MCF 10A (cell line): Measurements from ENCODE around the gene ARL15. TPM values are rescaled to one million over a fixed set of nuclear protein-coding genes. Genes with fewer than 3 reads are reported as not detected.

Experiments used
- BruUV-seq: library from RNA; stranded (reverse); fragments of 400-500 nt; replicated peaks from 2 replicates; lab custom pipeline; 2021; lab: Mats Ljungman, UMichigan
- CTCF ChIA-PET: fragments of 300-600 bp; sonication (Branson Sonifier 250); formaldehyde crosslinking; extraction: SDS; loops from one replicate; lab custom pipeline; 2021; ENCODE audit warnings: antibody characterized with exemption, inconsistent platforms; lab: Yijun Ruan, JAX
- POLR2A ChIA-PET: fragments of 300-600, 350-650 bp; sonication (Branson Sonifier 250); formaldehyde crosslinking; extraction: SDS; loops from one replicate; lab custom pipeline; 2020; ENCODE audit warnings: antibody characterized with exemption, inconsistent platforms; lab: Yijun Ruan, JAX
- DNase-seq: peaks from one replicate; pipeline ENCODE4 v3.0.0-alpha.2; 2018; ENCODE audit not compliant: unreplicated experiment
- H3K27ac Mint-ChIP-seq: one replicate; pipeline ENCODE4 v1.8.0; 2022; ENCODE audit warnings: mild to moderate bottlenecking, low read depth, mixed read lengths; ENCODE audit not compliant: unreplicated experiment
- H3K27me3 Mint-ChIP-seq: one replicate; pipeline ENCODE4 v1.8.0; 2022; ENCODE audit warnings: mixed read lengths; ENCODE audit not compliant: insufficient read depth, unreplicated experiment
- H3K36me3 Mint-ChIP-seq: one replicate; pipeline ENCODE4 v1.8.0; 2022; ENCODE audit warnings: mild to moderate bottlenecking, moderate library complexity, mixed read lengths; ENCODE audit not compliant: insufficient read depth, unreplicated experiment
- H3K4me1 Mint-ChIP-seq: one replicate; pipeline ENCODE4 v1.8.0; 2022; ENCODE audit warnings: mixed read lengths; ENCODE audit not compliant: insufficient read depth, unreplicated experiment
- H3K4me3 Mint-ChIP-seq: one replicate; pipeline ENCODE4 v1.8.0; 2022; ENCODE audit warnings: mild to moderate bottlenecking, moderate library complexity, mixed read lengths; ENCODE audit not compliant: unreplicated experiment
- H3K9me3 Mint-ChIP-seq: one replicate; pipeline ENCODE4 v1.8.0; 2022; ENCODE audit warnings: mixed read lengths; ENCODE audit not compliant: unreplicated experiment
- intact Hi-C: fragments of 100-400 bp; cut with micrococcal nuclease; formaldehyde crosslinking; loops from 2 replicates; pipeline ENCODE4 v1.14.1; 2022
- total RNA-seq: library from RNA; stranded (reverse); gene quantifications from 2 replicates; pipeline ENCODE4 v1.2.3, GENCODE V29; 2022
- TF ChIP-seq, protein P1 (sequence below): fragments of 200-600 bp; IDR thresholded peaks from one replicate; pipeline ENCODE4 v1.8.0; 2022; ENCODE audit warnings: antibody characterized with exemption, mild to moderate bottlenecking; ENCODE audit not compliant: unreplicated experiment

ARL15 gene
- total RNA-seq, 1 experiment from 2014 or later: 11.3 TPM

DNA sequence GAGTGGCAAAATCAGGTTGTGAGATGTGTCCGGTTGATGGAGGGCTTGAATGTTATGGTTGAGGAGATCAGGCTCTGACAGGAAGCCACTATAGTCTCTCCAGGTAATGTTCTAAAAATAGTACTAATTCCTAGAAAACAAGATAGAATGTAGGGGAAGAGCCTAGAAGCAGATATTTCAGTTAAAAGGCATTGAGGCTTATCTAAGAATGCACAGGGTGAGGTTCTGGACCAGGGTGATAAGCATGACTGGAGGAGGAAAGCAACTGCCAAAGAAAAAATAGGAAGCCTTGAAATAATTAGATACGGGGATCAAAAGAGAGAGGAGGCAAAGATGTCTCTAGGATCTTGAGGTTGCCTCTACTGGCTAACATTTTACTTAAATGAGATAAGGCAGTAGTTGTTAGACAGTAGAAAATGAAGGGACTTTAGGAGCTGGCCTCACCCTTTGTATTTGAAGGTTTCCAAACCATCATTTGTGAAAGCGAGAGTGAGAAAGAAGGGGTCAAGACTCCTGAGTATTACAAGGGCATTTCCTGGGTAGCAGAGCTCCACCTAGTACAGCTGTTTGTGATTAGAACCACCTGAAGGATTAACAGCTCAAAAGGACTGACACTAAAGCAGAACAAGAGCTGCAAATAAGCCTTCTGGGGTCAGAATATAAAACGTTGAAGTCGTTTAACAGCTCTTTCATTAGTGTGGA lies 15.4 kb upstream of the ARL15 start:
- intact Hi-C loops: no loop called here
- Mint-ChIP-seq H3K4me3 (no peak overlapping the region), H3K27me3 (no peaks in the 10 kb centered on the region), H3K4me1 (peaks cover 16% of the 10 kb centered on the region), H3K9me3 (no peaks in the 10 kb centered on the region), H3K36me3 (no peaks in the 10 kb centered on the region), H3K27ac (no peak overlapping the region)
- no TSS peak for BruUV-seq
- ChIA-PET POLR2A (interaction anchor here (1.3 to 2.7 kb wide), 2 partner anchors 11 to 15 kb away, joined by 4 to 9 read pairs; partner anchors contain the start of gene ARL15), CTCF (interaction anchor here (0.6 to 1.3 kb wide), 4 partner anchors 10 to 614 kb away, joined by 3 to 4 read pairs (median 3); no protein-coding TSS in a partner anchor)
- no peak for DNase-seq
- TF ChIP-seq, protein P1, sequence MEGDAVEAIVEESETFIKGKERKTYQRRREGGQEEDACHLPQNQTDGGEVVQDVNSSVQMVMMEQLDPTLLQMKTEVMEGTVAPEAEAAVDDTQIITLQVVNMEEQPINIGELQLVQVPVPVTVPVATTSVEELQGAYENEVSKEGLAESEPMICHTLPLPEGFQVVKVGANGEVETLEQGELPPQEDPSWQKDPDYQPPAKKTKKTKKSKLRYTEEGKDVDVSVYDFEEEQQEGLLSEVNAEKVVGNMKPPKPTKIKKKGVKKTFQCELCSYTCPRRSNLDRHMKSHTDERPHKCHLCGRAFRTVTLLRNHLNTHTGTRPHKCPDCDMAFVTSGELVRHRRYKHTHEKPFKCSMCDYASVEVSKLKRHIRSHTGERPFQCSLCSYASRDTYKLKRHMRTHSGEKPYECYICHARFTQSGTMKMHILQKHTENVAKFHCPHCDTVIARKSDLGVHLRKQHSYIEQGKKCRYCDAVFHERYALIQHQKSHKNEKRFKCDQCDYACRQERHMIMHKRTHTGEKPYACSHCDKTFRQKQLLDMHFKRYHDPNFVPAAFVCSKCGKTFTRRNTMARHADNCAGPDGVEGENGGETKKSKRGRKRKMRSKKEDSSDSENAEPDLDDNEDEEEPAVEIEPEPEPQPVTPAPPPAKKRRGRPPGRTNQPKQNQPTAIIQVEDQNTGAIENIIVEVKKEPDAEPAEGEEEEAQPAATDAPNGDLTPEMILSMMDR: no peak

GRCh38 chr5:54325272-54325609 lies 14.9 kb upstream of the ARL15 start:
- no peak overlapping the region for H3K4me3 Mint-ChIP-seq
- no peaks in the 10 kb centered on the region for H3K9me3 Mint-ChIP-seq
- no peak overlapping the region for H3K27ac Mint-ChIP-seq
- TF ChIP-seq, protein P1: no peak
- no peaks in the 10 kb centered on the region for H3K36me3 Mint-ChIP-seq
- CTCF ChIA-PET: interaction anchor here (1.3 kb wide), 1 partner anchor 13 kb away, joined by 3 read pairs; no protein-coding TSS in a partner anchor
- no peak for DNase-seq
- BruUV-seq: no TSS peak
- POLR2A ChIA-PET: interaction anchor here (1.3 to 4.2 kb wide), 2 partner anchors 10 to 14 kb away, joined by 4 to 28 read pairs; partner anchors contain the start of gene ARL15
- H3K4me1 Mint-ChIP-seq: peaks cover 14% of the 10 kb centered on the region
- intact Hi-C loops: no loop called here
- H3K27me3 Mint-ChIP-seq: no peaks in the 10 kb centered on the region

GRCh38 chr5:54324651-54325271 lies 14.4 kb upstream of the ARL15 start:
- Mint-ChIP-seq H3K9me3 (no peaks in the 10 kb centered on the region), H3K27me3 (no peaks in the 10 kb centered on the region), H3K36me3 (no peaks in the 10 kb centered on the region), H3K27ac (no peak overlapping the region), H3K4me3 (no peak overlapping the region), H3K4me1 (peaks cover 11% of the 10 kb centered on the region)
- TF ChIP-seq, protein P1: no peak
- ChIA-PET POLR2A (interaction anchor here (0.7 to 4.2 kb wide), 2 partner anchors 14 to 132 kb away, joined by 3 to 28 read pairs; partner anchors contain the start of gene ARL15), CTCF (interaction anchor here (1.3 kb wide), 1 partner anchor 12 kb away, joined by 3 read pairs; no protein-coding TSS in a partner anchor)
- BruUV-seq: no TSS peak
- intact Hi-C loops: no loop called here
- no peak for DNase-seq

GRCh38 chr5:54323495-54323894 lies 13.1 kb upstream of the ARL15 start:
- Mint-ChIP-seq H3K4me1 (no peaks in the 10 kb centered on the region), H3K27me3 (no peaks in the 10 kb centered on the region), H3K9me3 (no peaks in the 10 kb centered on the region), H3K27ac (no peak overlapping the region), H3K36me3 (no peaks in the 10 kb centered on the region), H3K4me3 (no peak overlapping the region)
- no peak for DNase-seq
- BruUV-seq: no TSS peak
- CTCF ChIA-PET: interaction anchor here (0.6 to 1.2 kb wide), 4 partner anchors 9 to 166 kb away, joined by 3 to 4 read pairs (median 3); no protein-coding TSS in a partner anchor
- TF ChIP-seq, protein P1: no peak
- intact Hi-C loops: no loop called here
- POLR2A ChIA-PET: interaction anchor here (1.0 to 4.2 kb wide), 4 partner anchors 9 to 101 kb away, joined by 3 to 28 read pairs (median 3); partner anchors contain the start of gene ARL15
